HG03196 (cell line): ENCODE data around the gene PHF21A.

Experiments used
- ATAC-seq: cut with Tn5 transposase; IDR thresholded peaks from one replicate; pipeline ENCODE4 v1.9.1; 2021; ENCODE audit not compliant: unreplicated experiment

PHF21A gene

DNA sequence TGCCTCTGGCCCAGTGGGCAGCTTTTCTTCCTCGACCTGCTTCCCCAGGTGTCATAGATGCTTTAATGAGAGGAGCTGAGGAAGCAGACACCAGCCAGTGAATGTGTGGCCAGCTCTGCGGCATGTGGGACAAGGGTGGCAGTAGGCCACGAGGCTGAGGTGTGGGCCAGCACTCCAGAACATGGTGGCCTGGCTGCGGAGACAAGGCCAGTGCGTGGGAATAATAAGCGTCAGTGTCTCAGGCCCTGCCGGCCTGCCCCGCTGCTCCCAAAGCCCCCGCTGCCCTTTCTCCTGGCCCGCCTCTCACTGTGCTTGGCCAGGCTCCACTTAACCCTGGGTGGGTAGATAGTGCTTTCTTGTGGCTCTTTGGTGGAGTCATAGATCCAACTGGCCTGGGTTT lies 233.7 kb downstream of the PHF21A start:
- no peak for ATAC-seq

DNA sequence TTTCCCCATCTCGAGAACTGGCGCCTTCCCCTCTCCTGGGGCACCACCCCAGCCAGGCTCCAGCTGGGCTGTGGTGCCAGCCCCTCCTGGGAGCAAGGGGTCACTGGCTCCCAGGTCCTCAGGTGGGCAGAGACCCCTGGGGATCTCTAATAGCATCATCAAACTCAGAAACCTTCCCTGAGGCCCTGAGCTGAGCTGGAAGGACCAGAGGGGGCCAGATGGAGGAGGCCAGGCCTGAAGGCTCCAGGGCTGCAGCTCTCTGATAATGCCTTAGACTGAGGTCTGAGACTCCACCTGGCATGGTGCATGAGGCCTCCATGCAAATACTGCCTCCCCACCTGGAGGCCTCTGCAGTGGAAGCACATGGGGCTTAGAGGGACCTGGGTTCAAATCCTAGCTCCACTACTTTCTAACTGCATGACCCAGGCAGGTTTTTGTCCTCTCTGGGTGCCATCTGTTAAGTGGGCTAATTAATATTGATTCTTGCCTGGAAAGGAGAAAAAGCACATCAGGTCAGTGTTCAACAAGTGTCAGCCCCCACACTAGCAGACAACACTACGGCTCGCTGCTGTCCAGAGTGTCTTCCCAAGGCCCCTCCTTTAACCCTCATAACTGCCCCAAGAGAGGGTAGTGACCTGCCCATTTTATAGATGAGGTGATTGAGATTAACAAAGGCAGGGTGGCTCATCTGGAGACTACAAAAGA lies 234.3 kb downstream of the PHF21A start:
- ATAC-seq, result no peak

DNA sequence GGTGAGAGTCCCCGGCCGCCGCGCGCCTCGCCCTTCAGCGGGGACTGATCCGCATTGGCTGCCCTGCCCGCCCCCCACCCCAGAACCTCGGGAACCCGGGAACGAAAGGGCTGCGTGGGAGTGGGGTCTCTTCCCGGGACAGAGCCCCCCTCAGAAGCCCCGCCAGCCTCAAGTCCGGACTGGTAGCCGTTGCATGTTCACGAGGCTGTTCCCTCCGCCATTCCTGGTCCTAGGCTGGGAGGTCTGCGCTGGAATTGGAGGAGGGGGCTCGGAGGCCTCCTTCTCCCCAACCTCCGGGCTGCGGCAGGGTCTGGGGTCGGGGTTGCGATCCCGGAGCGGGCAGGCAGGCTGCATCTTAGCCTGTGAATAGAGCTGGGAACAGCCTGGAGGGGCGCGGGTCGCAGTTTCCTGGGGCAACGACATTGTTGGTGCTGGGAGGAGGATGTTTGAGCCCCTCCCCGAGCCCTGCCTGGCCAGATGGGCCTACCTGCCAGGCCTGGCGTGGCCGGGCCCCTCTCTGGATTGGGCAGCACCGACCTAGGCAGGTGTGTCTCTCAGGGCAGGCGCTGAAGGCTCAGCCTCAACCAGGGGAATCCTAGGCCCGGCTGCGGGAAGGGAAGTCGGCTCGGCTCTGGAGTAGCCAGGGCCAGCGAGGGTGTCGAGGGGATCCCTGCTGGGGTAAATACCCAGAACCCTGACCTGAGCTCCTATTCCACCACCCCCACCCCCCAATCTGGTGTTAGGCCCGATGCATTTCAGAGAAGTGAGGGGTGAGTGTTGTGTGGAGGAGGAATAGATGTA lies 235.1 kb downstream of the PHF21A start:
- ATAC-seq, result no peak

DNA sequence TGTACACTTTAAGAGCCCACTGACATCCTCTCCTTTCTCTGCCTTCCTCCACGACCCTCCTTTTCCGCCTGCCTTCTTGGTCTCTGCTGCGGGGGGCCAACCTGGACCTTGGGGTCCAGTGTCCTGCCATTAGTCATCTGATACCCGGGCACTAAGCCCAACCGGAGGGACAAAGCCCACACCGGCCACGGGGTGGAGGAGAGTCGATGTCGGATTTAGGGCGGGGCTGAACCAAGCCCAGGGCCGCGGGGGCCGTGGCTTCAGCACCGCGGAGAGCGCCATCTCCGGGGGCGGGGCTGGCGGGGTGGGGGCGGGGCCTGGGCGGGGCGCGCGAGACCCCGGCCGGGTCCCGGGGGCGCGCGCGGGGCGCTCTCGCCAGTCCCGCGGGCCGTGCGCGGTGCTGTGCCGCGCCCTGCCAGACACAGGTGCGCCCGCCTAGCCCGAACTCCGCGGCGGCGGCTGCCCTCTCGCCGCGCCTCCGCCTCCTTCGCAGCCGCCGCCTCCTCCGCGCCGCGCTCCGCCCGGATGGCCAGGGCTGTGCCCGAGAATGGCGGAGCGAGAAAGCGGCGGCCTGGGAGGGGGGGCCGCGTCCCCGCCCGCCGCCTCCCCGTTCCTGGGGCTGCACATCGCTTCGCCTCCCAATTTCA lies 235.9 kb downstream of the PHF21A start, which contains the start of gene MAPK8IP1:
Gene MAPK8IP1 (plus strand): TSS at position 378 of the 647 bp plus-strand sequence. CDS start 170 bp downstream, at position 548.
- no peak for ATAC-seq

DNA sequence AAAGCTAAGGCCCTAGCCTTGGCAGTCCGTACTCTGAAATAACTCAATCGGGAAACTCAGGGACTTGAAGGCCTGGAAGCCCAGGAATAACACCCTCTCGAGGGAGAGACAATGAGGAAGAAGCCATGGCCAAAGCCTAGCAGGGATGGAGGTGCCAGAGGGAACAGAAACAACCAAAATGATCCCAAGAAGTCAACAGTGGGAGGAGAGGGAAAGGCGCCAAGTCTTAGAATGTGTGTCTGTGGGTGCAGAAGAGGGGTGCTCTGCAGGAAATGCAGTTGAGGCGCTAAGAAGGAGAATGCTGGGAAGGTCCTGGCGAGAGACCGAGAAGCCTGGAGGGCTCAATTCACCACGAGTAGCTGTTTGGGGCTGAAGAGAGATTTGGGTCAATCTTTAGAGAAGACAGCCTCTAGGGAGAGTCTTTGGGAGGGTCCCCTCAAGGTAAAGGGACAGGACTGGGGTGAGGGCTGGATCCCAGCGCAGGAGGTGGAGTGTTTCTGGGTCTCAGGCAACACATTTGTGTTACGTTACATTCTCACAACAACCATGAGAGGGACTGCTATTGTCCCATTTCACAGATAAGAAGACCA lies 236.6 kb downstream of the PHF21A start:
- no peak for ATAC-seq
